Stimulated activated CD8-positive, alpha-beta memory T cell treated with anti-CD3 and anti-CD28 coated beads, Interleukin-15, amount 100 ng/mL, for 4 hours (primary cell): Measurements from ENCODE around the gene VIPR2.

Experiments used
- DNase-seq, 2 donors: peaks; one replicate each; pipeline ENCODE4 v3.0.0-alpha.2; 2020; ENCODE audit warnings: low read depth in 2 of 2

VIPR2 gene

GRCh38 chr7:159045839-159046238 lies 98.8 kb downstream of the VIPR2 start:
- DNase-seq, result no peak

GRCh38 chr7:159042581-159043101 lies 102.0 kb downstream of the VIPR2 start:
- DNase-seq, result no peak

- no peak for DNase-seq
These were observed 102.6 kb downstream of the VIPR2 start for GRCh38 chr7:159042103-159042502.

GRCh38 chr7:159040912-159041711 lies 103.6 kb downstream of the VIPR2 start:
- no peak for DNase-seq

- no peak for DNase-seq
These were observed 104.5 kb downstream of the VIPR2 start for GRCh38 chr7:159040146-159040545.

GRCh38 chr7:159039716-159040115 lies 105.0 kb downstream of the VIPR2 start:
- no peak for DNase-seq

GRCh38 chr7:159038066-159038465 lies 106.6 kb downstream of the VIPR2 start:
- DNase-seq, result no peak

GRCh38 chr7:159036916-159037605 lies 107.6 kb downstream of the VIPR2 start:
- no peak for DNase-seq

GRCh38 chr7:159035571-159036073 lies 109.0 kb downstream of the VIPR2 start:
- no peak for DNase-seq

GRCh38 chr7:159034988-159035387 lies 109.7 kb downstream of the VIPR2 start:
- no peak for DNase-seq

GRCh38 chr7:159034394-159034793 lies 110.3 kb downstream of the VIPR2 start:
- no peak for DNase-seq

- no peak for DNase-seq
These were observed 110.7 kb downstream of the VIPR2 start for GRCh38 chr7:159033956-159034355.

GRCh38 chr7:159033473-159033825 lies 111.2 kb downstream of the VIPR2 start:
- no peak for DNase-seq

- no peak for DNase-seq
These were observed 111.8 kb downstream of the VIPR2 start for GRCh38 chr7:159032753-159033472.

GRCh38 chr7:159032322-159032721 lies 112.3 kb downstream of the VIPR2 start:
- no peak for DNase-seq

GRCh38 chr7:159031750-159032149 lies 112.9 kb downstream of the VIPR2 start:
- DNase-seq, result no peak

GRCh38 chr7:159031135-159031701 lies 113.4 kb downstream of the VIPR2 start:
- no peak for DNase-seq

GRCh38 chr7:159030490-159031134 lies 114.1 kb downstream of the VIPR2 start:
- no peak for DNase-seq

- DNase-seq, result no peak
These were observed 115.9 kb downstream of the VIPR2 start for GRCh38 chr7:159028508-159029401.

- DNase-seq, result no peak
These were observed 116.7 kb downstream of the VIPR2 start for GRCh38 chr7:159027789-159028507.
